GM19438 (cell line): Measurements from ENCODE around the gene POU6F2.

Experiments used
- ATAC-seq: cut with Tn5 transposase; IDR thresholded peaks from one replicate; pipeline ENCODE4 v1.9.1; 2021; ENCODE audit warnings: low read depth; ENCODE audit not compliant: unreplicated experiment

The POU6F2 gene

DNA sequence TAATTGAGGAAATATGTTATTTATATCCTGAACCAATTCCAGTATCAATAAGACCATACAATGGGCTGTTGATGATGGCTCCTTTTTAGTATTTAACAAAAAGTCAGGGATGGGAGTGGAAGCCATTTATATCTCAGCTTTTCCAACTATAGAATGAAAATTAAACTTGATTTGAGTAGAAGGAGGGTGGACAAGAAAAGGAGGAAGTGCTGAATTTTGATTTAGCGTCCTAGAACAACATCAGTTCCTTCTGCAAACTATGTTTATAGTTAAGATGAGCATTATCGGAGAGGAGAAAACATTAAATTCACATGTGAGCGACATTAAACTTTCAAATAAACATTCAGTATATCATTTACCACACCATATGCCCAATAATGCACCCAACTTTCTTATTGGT, 439.2 kb downstream of the POU6F2 start:
- no peak for ATAC-seq

DNA sequence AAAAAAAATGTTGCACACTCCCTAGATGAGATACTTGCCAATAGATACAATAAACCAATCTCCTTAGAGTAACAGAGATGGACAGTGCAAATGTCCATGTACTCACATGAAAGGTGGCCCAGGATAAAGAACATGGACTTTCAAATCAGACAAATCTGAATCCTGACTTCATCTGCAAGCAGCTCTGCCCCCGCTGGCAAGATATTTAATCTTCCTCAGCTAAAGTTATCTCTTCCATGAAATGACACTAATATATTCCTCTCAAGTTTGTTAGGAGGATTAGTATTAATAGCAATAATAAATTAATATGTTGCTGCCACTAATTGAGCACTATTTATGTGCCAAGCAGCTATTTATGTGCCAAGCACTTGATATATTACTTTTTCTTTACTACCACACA, 439.9 kb downstream of the POU6F2 start:
- ATAC-seq: no peak

DNA sequence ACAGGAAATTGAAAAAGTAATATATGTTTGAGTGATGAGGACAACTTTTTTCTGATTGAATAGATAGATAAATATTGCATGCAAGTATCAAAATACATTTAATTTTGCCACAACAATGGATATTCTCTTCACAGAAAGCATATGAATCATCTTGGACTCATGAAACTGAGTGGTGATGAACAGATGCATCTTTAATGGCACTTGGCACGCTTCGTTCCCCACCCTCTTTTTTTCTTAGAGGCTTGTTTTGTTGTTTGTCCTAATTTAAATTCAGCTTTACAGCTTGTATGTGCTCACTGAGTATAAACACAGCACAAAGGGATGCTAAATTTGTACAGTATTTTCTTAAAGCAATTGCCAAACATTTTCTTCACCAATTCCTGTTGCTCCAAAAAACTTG, 443.5 kb downstream of the POU6F2 start:
- ATAC-seq: no peak

DNA sequence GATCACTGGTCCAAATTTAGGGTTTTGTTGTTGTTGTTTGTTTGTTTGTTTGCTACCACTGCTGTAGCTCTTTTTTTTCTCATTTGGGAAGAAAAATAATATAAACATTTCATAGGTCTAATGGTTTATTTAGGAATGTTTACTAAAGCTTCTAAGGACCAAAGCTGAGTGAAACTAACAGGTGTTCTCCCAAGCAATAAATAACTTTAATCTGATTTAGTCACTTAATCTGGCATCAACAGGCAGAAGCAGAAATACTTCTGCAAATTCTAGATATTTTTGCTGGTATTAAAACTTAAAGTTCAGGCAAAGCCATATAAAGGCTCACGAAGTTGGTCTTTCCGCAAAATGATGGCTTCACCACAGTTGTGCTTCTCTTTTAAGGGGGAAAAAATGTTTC, 444.0 kb downstream of the POU6F2 start:
- no peak for ATAC-seq

DNA sequence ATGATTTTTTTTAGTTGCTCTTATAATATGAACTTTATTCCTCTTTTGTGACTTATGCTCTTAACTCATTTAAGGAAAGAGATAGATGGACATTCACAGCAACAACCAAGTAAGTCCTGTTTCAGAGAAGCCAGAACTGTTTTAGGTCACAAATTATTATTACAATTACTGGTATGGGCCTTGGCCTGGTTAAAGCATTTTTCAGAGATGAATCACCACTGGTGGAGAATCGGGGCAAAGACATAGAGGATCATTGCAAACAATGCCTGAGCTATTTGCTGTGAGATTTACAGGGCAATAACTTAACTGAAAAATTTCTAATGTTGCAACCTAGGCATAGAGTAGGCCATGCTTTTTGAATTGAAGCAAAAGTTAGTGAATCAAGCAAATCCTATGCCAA, 450.5 kb downstream of the POU6F2 start:
- no peak for ATAC-seq

DNA sequence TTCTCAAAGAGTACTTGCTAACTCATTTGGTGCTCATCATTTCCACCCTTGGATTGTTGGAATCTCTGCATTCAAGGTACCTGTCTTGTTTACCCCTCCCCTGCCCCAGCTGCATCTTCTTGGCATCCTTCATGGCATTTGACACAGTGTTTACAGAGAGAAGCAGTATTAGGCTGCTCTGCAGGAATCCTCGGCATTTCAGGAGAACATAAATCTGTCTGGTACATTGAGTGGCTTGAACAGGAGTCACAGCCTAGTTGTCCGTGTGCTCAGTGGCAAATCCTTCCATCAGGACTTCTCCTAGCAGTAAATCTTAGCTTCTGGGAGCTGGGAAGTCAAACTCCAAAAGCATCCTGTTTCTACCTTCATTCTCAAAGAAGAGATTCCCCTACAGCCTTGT, 451.7 kb downstream of the POU6F2 start:
- no peak for ATAC-seq

DNA sequence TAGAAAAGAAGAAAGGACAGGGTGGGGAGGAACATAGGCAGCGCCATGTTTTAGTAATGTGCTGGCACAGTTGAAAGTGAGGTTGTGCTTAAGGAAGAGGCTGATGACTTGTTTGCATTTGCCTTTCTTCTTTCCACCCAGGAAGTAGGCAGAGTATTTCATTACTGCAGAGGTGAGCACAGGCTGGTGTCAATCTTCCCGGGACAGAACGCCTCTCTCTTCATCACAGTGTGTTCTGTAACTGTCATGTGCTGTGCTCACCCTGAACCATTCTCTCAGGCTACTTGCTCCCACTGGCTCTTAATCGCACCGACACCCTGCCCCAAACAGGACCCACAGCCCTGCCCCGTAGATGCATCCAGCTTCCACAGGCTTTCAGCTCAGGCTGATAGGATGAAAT, 452.7 kb downstream of the POU6F2 start:
- ATAC-seq: no peak

DNA sequence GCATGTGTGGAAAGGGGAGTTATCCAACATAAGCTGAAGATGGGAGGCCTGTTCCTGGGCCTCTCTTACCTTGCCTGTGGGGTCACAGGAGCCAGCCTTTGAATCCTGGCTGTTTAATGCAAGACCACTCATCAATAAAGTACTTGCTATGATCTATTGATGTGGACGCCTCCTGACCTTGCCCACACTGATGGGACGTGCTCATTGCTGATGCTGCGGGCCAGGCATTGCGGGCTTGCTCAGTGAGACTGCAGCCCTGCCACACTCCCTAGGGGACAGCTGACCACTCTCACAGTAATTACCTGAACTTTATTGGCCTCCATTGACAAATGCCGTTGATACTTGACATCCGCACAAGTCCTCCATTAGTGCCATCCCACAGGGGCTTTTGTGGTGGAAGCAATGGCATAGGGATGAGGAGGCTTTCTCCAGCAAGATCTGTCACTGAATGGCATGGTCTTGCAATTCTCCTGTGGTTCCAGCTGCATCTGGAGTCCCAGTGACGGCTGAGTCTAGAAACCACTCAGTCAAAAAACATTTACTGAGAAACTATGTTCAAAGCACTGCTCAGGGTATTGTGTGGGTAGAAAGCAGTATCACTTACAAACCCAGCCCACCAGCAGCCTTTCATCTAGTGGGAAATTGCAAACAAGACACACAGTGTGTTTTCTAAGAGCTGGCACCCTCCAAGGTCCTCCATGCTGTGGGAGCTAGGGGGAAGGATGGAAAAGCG, 453.4 kb downstream of the POU6F2 start:
- no peak for ATAC-seq

DNA sequence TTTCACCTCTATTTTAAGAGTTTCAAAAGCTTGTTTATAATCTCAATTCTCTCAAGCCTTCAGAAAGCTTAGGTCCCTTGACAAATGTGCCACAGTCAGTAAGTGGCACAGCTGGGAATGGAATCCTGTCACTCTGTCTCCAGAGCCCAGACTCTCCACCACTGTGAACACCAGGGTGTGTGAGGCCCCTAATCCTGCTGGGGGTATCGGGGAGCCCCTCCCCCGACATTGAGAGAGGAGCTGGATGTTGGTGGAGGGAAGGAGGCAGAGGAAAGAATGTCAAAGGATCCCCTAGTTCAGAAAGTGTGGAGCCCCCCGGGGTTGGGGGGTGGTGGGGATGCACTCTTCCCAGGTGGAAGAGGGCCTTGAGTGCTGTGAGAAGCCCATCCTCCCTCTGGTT, 454.7 kb downstream of the POU6F2 start:
- ATAC-seq: no peak

DNA sequence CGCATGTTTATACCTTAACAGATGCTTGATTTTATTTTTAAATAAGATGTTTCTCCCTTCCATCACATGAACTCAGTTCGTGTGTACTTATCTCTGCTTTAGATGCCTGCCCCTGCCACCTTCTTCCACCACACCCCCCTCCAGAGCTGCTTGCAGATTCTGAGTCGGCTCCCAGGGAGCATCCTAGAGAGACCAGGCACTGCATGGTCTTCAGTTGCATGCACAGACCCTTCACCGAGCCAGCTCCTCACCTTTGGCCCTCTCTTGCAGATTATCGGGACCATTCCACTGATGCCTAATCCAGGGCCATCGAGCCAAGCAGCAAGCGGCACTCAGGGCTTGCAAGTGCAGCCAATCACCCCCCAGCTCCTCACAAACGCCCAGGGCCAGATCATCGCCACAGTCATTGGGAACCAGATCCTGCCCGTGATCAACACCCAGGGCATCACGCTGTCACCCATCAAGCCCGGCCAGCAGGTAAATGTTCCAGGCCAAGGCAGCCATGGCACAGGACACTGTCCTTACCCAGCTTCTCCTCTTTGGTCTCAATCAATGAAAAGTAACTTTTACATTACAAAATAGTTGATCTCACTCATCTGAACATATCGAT, 455.2 kb downstream of the POU6F2 start:
- no peak for ATAC-seq

DNA sequence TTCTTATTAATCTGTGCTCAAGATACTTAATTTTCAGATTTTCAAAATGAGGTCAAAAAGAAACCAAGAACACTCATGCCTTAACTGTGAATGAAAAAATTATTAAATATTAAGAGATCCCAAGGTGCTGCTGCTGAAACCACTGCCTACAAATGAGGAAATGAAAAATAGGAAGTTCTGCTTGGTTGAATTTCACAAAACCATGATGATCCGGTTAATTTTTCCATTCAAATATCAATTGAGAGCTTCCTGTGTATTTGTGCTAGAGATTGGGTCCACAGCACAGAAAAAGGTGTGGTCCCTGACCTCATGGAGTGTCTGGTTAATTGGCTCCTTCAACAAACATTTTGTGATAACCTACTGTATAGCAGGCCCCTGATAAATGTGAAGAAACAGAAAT, 455.8 kb downstream of the POU6F2 start:
- peak; percentile 45 for ATAC-seq

DNA sequence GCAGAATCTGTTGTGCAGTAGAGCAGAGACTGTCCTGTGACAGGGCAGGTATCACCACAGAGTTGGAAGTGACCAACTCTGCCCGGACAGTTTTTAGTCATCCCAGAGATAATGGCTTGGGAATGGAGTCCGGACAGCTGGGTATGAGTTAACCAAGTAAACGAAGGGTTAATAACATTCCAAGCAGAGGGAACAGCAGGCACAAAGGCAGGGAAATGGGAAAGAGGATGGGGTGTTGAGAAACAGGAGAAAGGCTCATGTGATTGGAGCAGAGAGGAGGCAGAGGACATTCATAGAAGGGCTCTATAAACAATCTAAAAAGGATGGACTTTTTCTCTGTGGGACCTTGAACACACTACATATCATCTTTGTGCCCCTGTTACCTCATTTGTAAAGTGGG, 456.3 kb downstream of the POU6F2 start:
- ATAC-seq: peak; percentile 21

DNA sequence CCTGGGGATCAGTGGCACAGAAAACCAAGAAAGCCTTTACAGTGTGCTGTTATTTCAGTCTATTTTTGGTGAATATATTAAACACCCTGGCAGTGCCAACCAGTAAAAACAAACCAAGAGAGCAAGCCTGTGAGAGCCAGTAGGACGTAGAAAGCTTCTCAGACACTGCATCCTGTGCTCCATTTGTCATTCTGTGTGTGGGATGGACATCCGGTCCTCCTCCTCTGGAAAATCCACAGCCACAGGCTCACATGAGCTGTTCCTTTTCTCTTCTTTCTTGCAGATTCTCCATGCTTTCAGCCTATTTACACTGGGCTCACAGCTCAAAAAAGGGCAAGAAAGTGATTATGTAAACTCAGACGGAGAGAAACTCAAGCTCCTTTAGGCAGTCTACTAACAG, 468.8 kb downstream of the POU6F2 start:
- ATAC-seq: no peak

DNA sequence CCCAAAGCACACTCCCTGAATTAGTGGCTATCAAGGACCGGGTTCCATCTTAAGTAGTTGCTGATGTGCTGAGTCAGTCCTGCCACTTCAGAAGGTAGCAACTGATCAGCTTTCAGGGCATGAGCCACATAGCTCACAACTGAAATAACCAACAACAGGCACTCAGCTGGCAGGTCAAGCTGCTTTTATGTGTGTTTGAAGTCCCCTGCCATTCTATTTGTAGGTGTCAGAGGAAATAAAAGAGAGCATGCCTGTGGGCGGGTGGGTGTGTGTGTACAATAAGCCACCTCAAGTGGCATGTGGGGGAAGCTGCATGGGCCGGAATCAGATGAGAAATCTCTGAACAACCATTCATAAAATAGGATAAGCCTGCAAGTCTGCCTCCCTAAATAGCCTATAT, 474.2 kb downstream of the POU6F2 start:
- ATAC-seq: no peak

DNA sequence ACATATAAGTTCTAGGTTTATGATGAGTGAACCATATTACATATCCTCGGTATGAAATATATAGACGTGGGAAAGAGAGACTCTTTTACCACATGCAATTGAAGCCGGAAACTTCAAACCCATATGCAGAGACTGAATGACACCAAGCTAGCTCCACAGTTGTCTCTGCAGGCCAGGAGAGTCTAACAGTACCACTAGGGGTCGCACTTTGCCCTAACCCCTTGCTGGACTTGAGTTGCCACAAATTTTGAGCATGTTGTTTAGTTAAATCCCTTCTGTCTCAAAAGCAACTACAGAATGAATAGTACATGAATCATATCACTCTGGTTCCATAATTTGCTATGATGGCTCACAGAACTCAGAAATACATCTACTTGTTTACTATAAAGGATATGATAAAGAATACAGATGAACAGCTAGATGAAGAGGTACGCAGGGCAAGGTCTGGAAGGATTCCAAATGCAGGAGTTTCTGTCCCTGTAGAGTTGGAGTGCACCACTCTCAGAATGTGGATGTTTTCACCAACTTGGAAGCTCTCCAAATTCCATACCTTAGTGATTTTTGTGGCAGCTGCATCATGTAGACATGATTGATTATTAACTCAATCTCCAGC, 476.1 kb downstream of the POU6F2 start:
- ATAC-seq: peak; percentile 88

DNA sequence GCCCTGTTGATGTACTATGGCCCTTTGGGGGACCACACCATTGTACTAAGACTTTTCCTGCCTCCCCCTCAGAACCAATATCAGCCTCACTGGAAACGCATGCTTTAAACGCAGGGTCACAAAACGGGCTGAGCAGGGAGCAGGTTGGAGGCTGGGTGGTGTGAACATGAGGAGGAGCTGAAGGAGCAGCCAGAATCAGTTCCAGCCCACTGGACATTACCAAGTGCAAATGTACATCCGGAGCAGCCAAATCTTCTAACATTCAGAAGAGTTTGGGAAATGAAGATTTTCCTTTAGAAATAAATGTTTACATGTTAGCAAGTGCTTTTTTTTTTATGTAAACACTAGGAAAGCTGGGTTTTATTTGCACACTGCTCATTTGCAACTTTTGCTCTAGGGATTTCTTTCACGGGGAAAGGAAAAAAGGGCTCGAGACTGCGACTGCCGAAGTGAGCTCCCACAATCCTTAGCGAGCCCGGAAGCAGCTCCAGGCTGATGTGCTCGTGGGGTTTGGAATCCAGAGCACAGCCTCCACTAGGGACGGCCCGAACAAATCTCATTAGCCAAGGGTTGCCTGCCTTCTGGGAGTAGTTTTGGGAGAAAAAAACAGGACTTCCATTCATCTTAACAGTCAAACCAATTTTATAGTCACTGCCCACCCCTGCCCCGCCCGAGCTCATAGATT, 480.5 kb downstream of the POU6F2 start:
- no peak for ATAC-seq

DNA sequence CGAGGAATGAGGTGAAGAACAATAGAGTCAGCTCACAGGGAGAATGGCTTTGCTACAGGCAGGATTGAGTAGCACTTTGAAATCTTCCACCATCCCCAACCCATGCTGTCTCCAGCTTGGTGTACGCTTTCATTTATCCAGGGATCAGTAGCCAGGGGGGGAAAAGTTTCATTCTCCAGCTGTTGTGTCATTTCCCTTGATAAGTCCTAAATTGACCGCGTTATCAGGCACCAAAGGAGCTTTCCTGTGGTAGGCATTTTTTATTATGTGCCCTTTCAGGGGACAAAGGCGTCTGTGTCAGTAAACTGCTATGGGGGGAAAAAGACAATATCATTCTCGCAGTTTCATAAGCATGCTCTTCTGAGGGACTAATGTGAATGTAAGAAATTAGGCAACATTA, 481.9 kb downstream of the POU6F2 start:
- no peak for ATAC-seq

DNA sequence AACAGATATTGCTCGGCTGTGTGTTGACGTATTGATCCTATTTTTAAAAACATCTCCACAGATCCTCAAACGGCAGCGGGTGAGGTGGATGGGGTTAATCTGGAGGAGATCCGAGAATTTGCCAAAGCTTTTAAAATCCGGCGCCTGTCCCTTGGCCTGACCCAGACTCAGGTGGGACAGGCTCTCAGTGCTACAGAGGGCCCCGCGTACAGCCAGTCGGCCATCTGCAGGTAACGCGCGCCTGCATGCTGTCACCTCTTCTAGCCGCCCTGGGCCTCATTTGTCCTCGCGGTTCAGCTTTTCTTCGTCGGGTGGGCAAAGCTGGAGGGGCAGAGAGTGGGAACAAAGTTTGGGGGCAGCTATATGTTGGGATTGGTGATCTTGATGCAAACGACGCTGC, 482.8 kb downstream of the POU6F2 start:
- no peak for ATAC-seq

DNA sequence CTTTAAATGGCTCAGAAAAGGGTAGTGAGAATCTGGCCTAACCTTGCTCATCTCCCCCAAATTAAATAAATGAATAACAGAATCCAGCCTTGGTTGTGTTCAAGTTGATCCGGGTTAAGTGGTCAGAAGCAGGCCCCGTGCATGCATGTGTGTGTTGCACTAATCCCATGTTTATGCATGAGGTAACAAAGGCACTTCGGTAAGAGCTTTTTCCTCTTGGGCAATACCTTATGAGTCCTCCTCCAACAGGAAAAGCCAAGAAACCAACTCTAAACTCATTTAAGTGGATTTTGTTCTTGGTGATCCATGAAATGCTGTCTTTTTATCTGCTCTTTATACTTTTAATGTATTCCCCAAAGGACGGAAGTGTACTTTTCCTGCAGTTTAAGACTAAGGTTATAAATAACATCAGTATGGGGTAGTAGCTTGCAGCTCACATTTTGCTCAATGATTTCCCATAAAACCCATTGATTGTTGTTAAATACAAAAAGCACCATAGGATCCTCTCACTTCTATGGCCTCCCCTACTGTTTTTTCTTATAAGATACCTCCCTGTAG, 483.6 kb downstream of the POU6F2 start:
- ATAC-seq: no peak

DNA sequence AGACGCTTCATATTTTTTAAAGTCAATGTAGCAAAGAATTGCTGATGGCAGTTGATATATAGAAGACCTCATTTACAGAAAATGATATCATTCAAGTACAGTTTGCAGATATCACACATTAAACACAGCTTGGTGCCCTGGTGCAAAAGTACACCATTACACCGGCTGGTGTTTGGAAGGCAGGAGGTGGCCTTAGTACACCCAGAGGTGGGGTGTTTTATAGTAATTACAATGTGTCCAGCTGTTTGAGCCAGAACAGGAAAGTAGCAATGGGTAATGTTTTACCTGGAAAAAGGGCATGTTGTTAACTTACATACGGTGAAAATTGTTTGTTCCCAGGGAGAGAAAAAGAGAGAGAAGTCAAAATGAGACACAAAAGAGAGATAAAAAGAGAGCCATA, 485.5 kb downstream of the POU6F2 start:
- no peak for ATAC-seq

DNA sequence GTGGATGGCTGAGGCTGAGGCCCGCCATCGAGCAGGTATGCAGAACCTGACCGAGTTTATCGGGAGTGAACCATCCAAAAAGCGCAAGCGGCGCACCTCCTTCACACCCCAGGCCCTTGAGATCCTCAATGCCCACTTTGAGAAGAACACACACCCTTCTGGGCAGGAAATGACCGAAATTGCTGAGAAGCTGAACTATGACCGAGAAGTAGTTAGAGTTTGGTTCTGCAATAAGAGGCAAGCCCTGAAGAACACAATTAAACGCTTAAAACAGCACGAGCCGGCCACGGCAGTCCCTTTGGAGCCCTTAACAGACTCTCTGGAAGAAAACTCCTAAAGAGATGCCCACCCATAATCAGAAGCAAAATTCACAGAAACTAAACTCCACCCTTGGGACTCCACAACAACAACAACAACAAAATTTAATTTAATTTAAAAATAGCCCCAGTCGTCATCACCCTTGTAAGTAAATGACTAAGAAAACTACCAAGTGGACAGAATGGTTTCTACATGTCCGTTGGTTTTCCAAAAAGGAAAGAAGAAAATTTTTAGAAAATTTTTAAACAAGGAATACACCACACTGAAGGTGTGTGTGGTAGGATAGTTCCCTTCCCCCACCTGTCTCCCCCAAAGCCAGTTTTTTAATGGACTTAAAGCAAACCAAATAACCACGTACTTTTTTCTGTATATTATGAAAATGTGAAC, 486.8 kb downstream of the POU6F2 start:
- ATAC-seq: no peak
